Gastroesophageal sphincter (tissue), 4 donors: ENCODE results near the gene CSNK1G2. TPM values are rescaled to one million over a fixed set of nuclear protein-coding genes. Genes with fewer than 3 reads are reported as not detected.
A peak's percentile ranks its signal among the peaks of the same experiment; 100 is the strongest.

Experiments
- ATAC-seq: fragments of 150-250 bp; one replicate; pipeline ENCODE4 v1.9.1; 2016; ENCODE audit warnings: mild to moderate bottlenecking, moderate library complexity
- H3K27ac ChIP-seq, 4 donors: fragments of 200-600 bp; sonication (generic) in 3 of 4; 1 replicate in 3 of 4; 2 replicates in 1 of 4; pipeline ENCODE4 v1.5.1; 2016 to 2019
- H3K27me3 ChIP-seq: fragments of 200-600 bp; sonication (generic); one replicate; pipeline ENCODE4 v1.5.1; 2019
- H3K36me3 ChIP-seq, 2 donors: fragments of 200-600 bp; sonication (generic); one replicate each; pipeline ENCODE4 v1.5.1; 2019; ENCODE audit warnings: control low read depth in 1 of 2
- H3K4me1 ChIP-seq, 3 donors: fragments of 200-600 bp; sonication (generic); 1 replicate in 2 of 3; 2 replicates in 1 of 3; pipeline ENCODE4 v1.5.1; 2016 to 2019; ENCODE audit warnings: control low read depth in 2 of 3
- H3K4me3 ChIP-seq, 2 donors: fragments of 200-600 bp; sonication (generic); one replicate each; pipeline ENCODE4 v1.5.1; 2019; ENCODE audit warnings: mild to moderate bottlenecking in 1 of 2, moderate library complexity in 1 of 2
- H3K9me3 ChIP-seq, 3 donors: fragments of 200-600 bp; sonication (generic); one replicate each; pipeline ENCODE4 v1.5.1; 2017 to 2019; ENCODE audit warnings: control low read depth in 2 of 3
- CTCF ChIP-seq, 4 experiments: fragments of 200-600 bp in 2 of 4; fragments of 450-650 bp in 2 of 4; sonication (generic) in 1 of 4; IDR thresholded peaks; one replicate each; pipeline ENCODE4 v1.5.1; 2017 to 2019; ENCODE audit warnings: antibody characterized with exemption in 4 of 4, mild to moderate bottlenecking in 2 of 4, moderate library complexity in 2 of 4
- EP300 ChIP-seq: sonication (generic); formaldehyde crosslinking; IDR thresholded peaks from one replicate; pipeline ENCODE4 v1.6.1; 2017; ENCODE audit warnings: antibody characterized with exemption, mild to moderate bottlenecking
- POLR2A ChIP-seq, 2 donors: fragments of 450-650 bp; IDR thresholded peaks; one replicate each; pipeline ENCODE4 v1.6.1; 2017; ENCODE audit warnings: antibody characterized with exemption in 2 of 2, mild to moderate bottlenecking in 2 of 2, moderate library complexity in 1 of 2
- POLR2AphosphoS5 ChIP-seq: sonication (generic); formaldehyde crosslinking; IDR thresholded peaks from one replicate; pipeline ENCODE4 v1.6.1; 2017; ENCODE audit warnings: antibody characterized with exemption
- WGBS, 2 donors: methylation state at CpG; one replicate each; pipeline ENCODE4 v1.1.5; 2018; ENCODE audit warnings: low coverage in 1 of 2; 5-methylcytosine and 5-hydroxymethylcytosine counted together
- small RNA-seq, 4 donors: library from RNA; depleted of rRNA; stranded (forward); fragments of <200 nt; gene quantifications; one replicate each; pipeline ENCODE3, GENCODE V24; 2016
- total RNA-seq, 4 donors: library from RNA; depleted of rRNA; stranded (reverse); fragments of >200 nt; gene quantifications; one replicate each; pipeline ENCODE4 v1.1.0, GENCODE V29; 2016

The CSNK1G2 gene
- total RNA-seq, 4 donors from 2014 or later, result 40.4 to 57.4 (median 46.2) TPM

- ATAC-seq, result no peak
- no peak overlapping the region for H3K27ac ChIP-seq
- WGBS, 2 donors, result 77 to 89% methylated on average over 2 to 3 of the region's 4 CpGs
Measured at GRCh38 chr19:2021453-2022140, 80.6 kb downstream of the CSNK1G2 start.

GRCh38 chr19:2022289-2022688 lies 81.3 kb downstream of the CSNK1G2 start:
- no peaks in the 10 kb centered on the region for H3K27me3 ChIP-seq
- H3K4me3 ChIP-seq, result no peak overlapping the region
- H3K27ac ChIP-seq, result no peak overlapping the region
- no peaks in the 10 kb centered on the region for H3K9me3 ChIP-seq
- no peak for TF ChIP-seq CTCF (IDR thresholded peaks at IDR 0.05)
- TF ChIP-seq POLR2A (IDR thresholded peaks at IDR 0.05), result no peak
- no peak for TF ChIP-seq POLR2AphosphoS5
- no peak for TF ChIP-seq EP300
- ATAC-seq, result no peak
- 94 to 100% methylated on average over 1 to 2 of the region's 2 CpGs for WGBS, 2 donors
- no peaks in the 10 kb centered on the region for H3K36me3 ChIP-seq
- H3K4me1 ChIP-seq, result peaks cover 0 to 14% (median 0%) of the 10 kb centered on the region in 3 donors

More at GRCh38 chr19:2021453-2022140, 80.6 kb downstream of the CSNK1G2 start:
- Histone ChIP-seq H3K4me3 (no peak overlapping the region), H3K4me1 (peaks cover 0 to 13% (median under 1%) of the 10 kb centered on the region in 3 donors), H3K27me3 (no peaks in the 10 kb centered on the region), H3K36me3 (no peaks in the 10 kb centered on the region), H3K9me3 (no peaks in the 10 kb centered on the region)
- TF ChIP-seq EP300 (no peak), POLR2A (IDR thresholded peaks at IDR 0.05) (no peak), POLR2AphosphoS5 (no peak), CTCF (IDR thresholded peaks at IDR 0.05) (no peak)

DNA sequence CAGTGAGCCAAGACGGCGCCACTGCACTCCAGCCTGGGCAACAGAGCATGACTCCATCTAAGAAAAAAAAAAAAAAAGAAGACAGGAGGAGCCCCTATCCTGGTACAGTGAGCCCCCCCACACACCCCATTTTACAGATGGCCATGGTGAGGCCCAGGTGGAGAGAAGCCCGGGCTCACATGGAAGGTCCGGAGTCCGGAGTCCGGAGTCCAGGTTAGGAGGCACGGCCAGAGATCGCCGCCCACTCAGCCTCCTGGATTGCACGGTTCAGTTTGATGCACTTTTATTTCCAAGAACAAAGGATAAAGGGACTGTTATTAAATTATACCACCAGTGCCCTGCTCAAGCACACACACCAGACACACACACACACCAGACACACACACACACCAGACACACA lies 85.8 kb downstream of the CSNK1G2 start:
- Histone ChIP-seq H3K27me3 (no peaks in the 10 kb centered on the region), H3K27ac (peak overlapping the region in 2 of 4 donors; percentile 19 to 66), H3K4me3 (no peak overlapping the region), H3K4me1 (peaks cover 0 to 40% (median 20%) of the 10 kb centered on the region in 3 donors), H3K9me3 (no peaks in the 10 kb centered on the region), H3K36me3 (no peaks in the 10 kb centered on the region)
- 79 to 88% methylated on average over 2 to 5 of the region's 10 CpGs for WGBS, 2 donors
- ATAC-seq, result no peak
- TF ChIP-seq EP300 (no peak), CTCF (IDR thresholded peaks at IDR 0.05) (no peak), POLR2A (IDR thresholded peaks at IDR 0.05) (no peak), POLR2AphosphoS5 (no peak)

- H3K27ac ChIP-seq, result peak overlapping the region in 3 of 4 donors; percentile 14 to 66 (median 19)
- peak; percentile 53 for ATAC-seq
- peak in 2 of 4 experiments; percentile 33 to 45 for TF ChIP-seq CTCF (IDR thresholded peaks at IDR 0.05)
- peak; percentile 52 for TF ChIP-seq POLR2AphosphoS5
- no peak for TF ChIP-seq EP300
- H3K9me3 ChIP-seq, result no peaks in the 10 kb centered on the region
- peaks cover 0 to 46% (median 24%) of the 10 kb centered on the region in 3 donors for H3K4me1 ChIP-seq
- H3K4me3 ChIP-seq, result no peak overlapping the region
- WGBS, 2 donors, result 50 to 60% methylated on average over 4 to 9 of the region's 9 CpGs
- H3K36me3 ChIP-seq, result no peaks in the 10 kb centered on the region
- H3K27me3 ChIP-seq, result no peaks in the 10 kb centered on the region
Measured at GRCh38 chr19:2027361-2027760, 86.4 kb downstream of the CSNK1G2 start.

Small RNA genes within 50 kb of the gene (small RNA-seq; reads per million reads assigned to genes)
- gene AC007136.1, result 0 reads per million in 4 donors

Other genes with a start within 250 kb of the CSNK1G2 start
- under 1 TPM in 1 of 4 donors, not detected in 3; 0.04 TPM for gene ONECUT3, start 187.7 kb upstream of the CSNK1G2 start, total RNA-seq
- gene ATP8B3, start 128.9 kb upstream of the CSNK1G2 start, total RNA-seq, result 1 to 10 TPM in 1 of 4 donors, under 1 TPM in 3; 0.27 to 1.4 (median 0.48) TPM
- gene REXO1, start 92.7 kb upstream of the CSNK1G2 start, total RNA-seq, result 10 to 100 TPM; 11.4 to 29.9 (median 16.1) TPM
- gene KLF16, start 77.6 kb upstream of the CSNK1G2 start, total RNA-seq, result 1 to 10 TPM; 1.4 to 7.1 (median 5.5) TPM
- 100 to 1,000 TPM in 1 of 4 donors, 10 to 100 TPM in 3; 80.0 to 117 (median 91.0) TPM for gene ABHD17A, start 55.7 kb upstream of the CSNK1G2 start, total RNA-seq
- gene ADAT3, start 35.8 kb upstream of the CSNK1G2 start, total RNA-seq, result 1 to 10 TPM in 3 of 4 donors, under 1 TPM in 1; 0.47 to 4.2 (median 2.3) TPM
- gene SCAMP4, start 35.8 kb upstream of the CSNK1G2 start, total RNA-seq, result 10 to 100 TPM; 48.6 to 73.4 (median 58.1) TPM
- gene BTBD2, start 74.5 kb downstream of the CSNK1G2 start, total RNA-seq, result 100 to 1,000 TPM in 1 of 4 donors, 10 to 100 TPM in 3; 44.0 to 125 (median 59.9) TPM
- 100 to 1,000 TPM in 3 of 4 donors, 10 to 100 TPM in 1; 98.4 to 195 (median 173) TPM for gene MKNK2, start 110.1 kb downstream of the CSNK1G2 start, total RNA-seq
- 10 to 100 TPM; 29.0 to 69.9 (median 38.6) TPM for gene MOB3A, start 155.2 kb downstream of the CSNK1G2 start, total RNA-seq
- gene IZUMO4, start 155.7 kb downstream of the CSNK1G2 start, total RNA-seq, result 10 to 100 TPM in 1 of 4 donors, 1 to 10 TPM in 3; 2.4 to 17.3 (median 4.3) TPM
- gene AP3D1, start 210.4 kb downstream of the CSNK1G2 start, total RNA-seq, result 100 to 1,000 TPM in 1 of 4 donors, 10 to 100 TPM in 3; 69.9 to 132 (median 73.8) TPM
- gene DOT1L, start 222.8 kb downstream of the CSNK1G2 start, total RNA-seq, result 10 to 100 TPM in 2 of 4 donors, 1 to 10 TPM in 2; 4.4 to 12.8 (median 10.2) TPM